Ectodermal cell (in vitro differentiated cells): ENCODE results near the gene SNTG2.
"Not testable (repeated sequence)": the region's sequence is repeated elsewhere in the genome, so short reads cannot be mapped to it uniquely, and the experiment has no call there.

Experiments
- H3K27ac ChIP-seq: 2 replicates; pipeline ENCODE4 v1.7.0; 2013; ENCODE audit warnings: mild to moderate bottlenecking, low read depth, low read length; ENCODE audit not compliant: insufficient read depth, poor library complexity, severe bottlenecking
- H3K27me3 ChIP-seq: 2 replicates; pipeline ENCODE4 v1.7.0; 2013; ENCODE audit warnings: mild to moderate bottlenecking, low read length; ENCODE audit not compliant: insufficient read depth, control insufficient read depth, poor library complexity, severe bottlenecking
- H3K36me3 ChIP-seq: one replicate; pipeline ENCODE4 v1.7.0; 2013; ENCODE audit warnings: low read length; ENCODE audit not compliant: control insufficient read depth, insufficient read depth
- H3K4me1 ChIP-seq: one replicate; pipeline ENCODE4 v1.7.0; 2013; ENCODE audit warnings: low read length; ENCODE audit not compliant: control insufficient read depth, insufficient read depth
- H3K4me3 ChIP-seq: 2 replicates; pipeline ENCODE4 v1.7.0; 2013; ENCODE audit warnings: low read depth, low read length, control low read depth; ENCODE audit not compliant: insufficient read depth
- H3K9me3 ChIP-seq: 2 replicates; pipeline ENCODE4 v1.7.0; 2013; ENCODE audit warnings: mild to moderate bottlenecking, low read length, moderate library complexity; ENCODE audit not compliant: control insufficient read depth
- whole genome bisulfite sequencing, 2 experiments: methylation state at CpG; one replicate each; pipeline ENCODE4 v1.1.7; 2013; ENCODE audit warnings: missing lambda C conversion rate in 2 of 2; 5-methylcytosine and 5-hydroxymethylcytosine counted together

SNTG2 gene

GRCh38 chr2:1101011-1101782 lies 150.5 kb downstream of the SNTG2 start:
- H3K9me3 ChIP-seq, result no peaks in the 10 kb centered on the region
- H3K27ac ChIP-seq, result no peak overlapping the region
- WGBS, 2 experiments, result 85 to 87% methylated on average over 10 of the region's 10 CpGs

GRCh38 chr2:1101982-1102590 lies 151.4 kb downstream of the SNTG2 start:
- Histone ChIP-seq H3K27me3 (no peaks in the 10 kb centered on the region), H3K9me3 (no peaks in the 10 kb centered on the region), H3K4me3 (no peak overlapping the region), H3K4me1 (peaks cover 13% of the 10 kb centered on the region), H3K27ac (no peak overlapping the region), H3K36me3 (no peaks in the 10 kb centered on the region)
- 93 to 94% methylated on average over 16 of the region's 16 CpGs for WGBS, 2 experiments

More at GRCh38 chr2:1101011-1101782, 150.5 kb downstream of the SNTG2 start:
- no peaks in the 10 kb centered on the region for H3K27me3 ChIP-seq
- peaks cover 15% of the 10 kb centered on the region for H3K4me1 ChIP-seq
- H3K4me3 ChIP-seq, result no peak overlapping the region
- no peaks in the 10 kb centered on the region for H3K36me3 ChIP-seq

- Histone ChIP-seq H3K27ac (no peak overlapping the region), H3K4me3 (no peak overlapping the region), H3K36me3 (no peaks in the 10 kb centered on the region), H3K9me3 (no peaks in the 10 kb centered on the region), H3K27me3 (no peaks in the 10 kb centered on the region), H3K4me1 (peaks cover 6% of the 10 kb centered on the region)
- WGBS, 2 experiments, result 47 to 57% methylated on average over 6 to 7 of the region's 8 CpGs
Observed at GRCh38 chr2:1104364-1104763, 153.7 kb downstream of the SNTG2 start.

- H3K4me3 ChIP-seq, H3K27ac ChIP-seq, H3K4me1 ChIP-seq, H3K27me3 ChIP-seq, H3K9me3 ChIP-seq, H3K36me3 ChIP-seq: not testable (repeated sequence)
- WGBS, 2 experiments, result 89 to 92% methylated on average over 7 to 8 of the region's 14 CpGs
Observed at GRCh38 chr2:1106344-1106743, 155.7 kb downstream of the SNTG2 start.

GRCh38 chr2:1115843-1116539 lies 165.3 kb downstream of the SNTG2 start:
- H3K4me3 ChIP-seq, result no peak overlapping the region
- H3K27me3 ChIP-seq, result no peaks in the 10 kb centered on the region
- no peaks in the 10 kb centered on the region for H3K36me3 ChIP-seq
- WGBS, 2 experiments, result 94 to 96% methylated on average over 12 of the region's 12 CpGs
- H3K4me1 ChIP-seq, result no peaks in the 10 kb centered on the region
- H3K27ac ChIP-seq, result no peak overlapping the region
- peaks cover 2% of the 10 kb centered on the region for H3K9me3 ChIP-seq

GRCh38 chr2:1117569-1117968 lies 166.9 kb downstream of the SNTG2 start:
- Histone ChIP-seq H3K36me3 (no peaks in the 10 kb centered on the region), H3K4me3 (no peak overlapping the region), H3K4me1 (no peaks in the 10 kb centered on the region), H3K27me3 (no peaks in the 10 kb centered on the region), H3K9me3 (no peaks in the 10 kb centered on the region), H3K27ac (no peak overlapping the region)
- 90 to 92% methylated on average over 5 of the region's 5 CpGs for WGBS, 2 experiments

GRCh38 chr2:1125217-1125616 lies 174.6 kb downstream of the SNTG2 start:
- Histone ChIP-seq H3K4me3 (no peak overlapping the region), H3K27me3 (no peaks in the 10 kb centered on the region), H3K4me1 (no peaks in the 10 kb centered on the region), H3K27ac (no peak overlapping the region), H3K36me3 (no peaks in the 10 kb centered on the region), H3K9me3 (no peaks in the 10 kb centered on the region)
- WGBS, 2 experiments, result no CpG with 5 or more reads among the region's 1 CpG

- Histone ChIP-seq H3K36me3 (no peaks in the 10 kb centered on the region), H3K4me1 (no peaks in the 10 kb centered on the region), H3K4me3 (no peak overlapping the region), H3K27me3 (no peaks in the 10 kb centered on the region), H3K27ac (no peak overlapping the region), H3K9me3 (no peaks in the 10 kb centered on the region)
- 90 to 95% methylated on average over 3 of the region's 3 CpGs for WGBS, 2 experiments
Observed at GRCh38 chr2:1125633-1126370, 175.2 kb downstream of the SNTG2 start.

- no peak overlapping the region for H3K27ac ChIP-seq
- no peaks in the 10 kb centered on the region for H3K4me1 ChIP-seq
- H3K4me3 ChIP-seq, result no peak overlapping the region
- H3K9me3 ChIP-seq, result no peaks in the 10 kb centered on the region
- no peaks in the 10 kb centered on the region for H3K27me3 ChIP-seq
- no peaks in the 10 kb centered on the region for H3K36me3 ChIP-seq
Observed at GRCh38 chr2:1129982-1130381, 179.3 kb downstream of the SNTG2 start.

GRCh38 chr2:1130922-1131321 lies 180.3 kb downstream of the SNTG2 start:
- H3K9me3 ChIP-seq, result no peaks in the 10 kb centered on the region

More at GRCh38 chr2:1130922-1131321, 180.3 kb downstream of the SNTG2 start:
- H3K27ac ChIP-seq, result no peak overlapping the region
- H3K27me3 ChIP-seq, result no peaks in the 10 kb centered on the region
- no peaks in the 10 kb centered on the region for H3K4me1 ChIP-seq
- 89 to 94% methylated on average over 2 of the region's 2 CpGs for WGBS, 2 experiments
- H3K36me3 ChIP-seq, result no peaks in the 10 kb centered on the region
- H3K4me3 ChIP-seq, result no peak overlapping the region
